HCT116 (cell line): ENCODE measurements around the gene BRSK2.

Experiments
- CTCF ChIP-seq, 3 experiments: fragments of 200-600 bp in 1 of 3; sonication (generic) in 1 of 3; IDR thresholded peaks in 2 of 3; conservative IDR thresholded peaks in 1 of 3; 2 replicates each; pipeline ENCODE4 v1.5.1; 2012 to 2017; ENCODE audit warnings: low read depth in 2 of 3, low read length in 2 of 3, antibody characterized with exemption in 1 of 3, borderline replicate concordance in 1 of 3, control low read depth in 1 of 3, mild to moderate bottlenecking in 1 of 3, mixed read lengths in 1 of 3, mixed run types in 1 of 3, moderate library complexity in 1 of 3; ENCODE audit not compliant: insufficient read depth in 1 of 3
- EGR1 ChIP-seq: IDR thresholded peaks from 2 replicates; pipeline ENCODE4 v1.6.1; 2012; ENCODE audit warnings: low read depth
- EZH2phosphoT487 ChIP-seq: fragments of 200-600 bp; IDR thresholded peaks from 2 replicates; pipeline ENCODE4 v1.6.1; 2018; ENCODE audit warnings: antibody characterized with exemption, borderline replicate concordance
- MAX ChIP-seq: IDR thresholded peaks from 2 replicates; pipeline ENCODE4 v1.6.1; 2012
- POLR2A ChIP-seq: IDR thresholded peaks from 2 replicates; pipeline ENCODE4 v1.7.0; 2011; ENCODE audit warnings: borderline replicate concordance; ENCODE audit not compliant: insufficient read depth, insufficient read length; ENCODE audit errors: extremely low read depth
- POLR2AphosphoS5 ChIP-seq: IDR thresholded peaks from 2 replicates; pipeline ENCODE4 v1.6.1; 2011; ENCODE audit warnings: mild to moderate bottlenecking, low read depth, low read length, moderate library complexity
- RAD21 ChIP-seq: IDR thresholded peaks from 2 replicates; pipeline ENCODE4 v1.6.1; 2012; ENCODE audit warnings: low read depth, mild to moderate bottlenecking
- REST ChIP-seq: IDR thresholded peaks from 2 replicates; pipeline ENCODE4 v1.6.1; 2012; ENCODE audit warnings: low read depth

GRCh38 chr11:1404461-1405185 lies 14.9 kb downstream of the BRSK2 start:
- TF ChIP-seq CTCF (IDR thresholded peaks at IDR 0.05 in 2 of 3, conservative IDR thresholded peaks at IDR 0.05 in 1 of 3; ENCODE audit: borderline replicate concordance in 1 of 3, insufficient read depth in 1 of 3, low read depth in 2 of 3, low read length in 2 of 3) (no peak), MAX (no peak), RAD21 (no peak), REST (no peak), POLR2A (no peak), POLR2AphosphoS5 (no peak), EZH2phosphoT487 (no peak), EGR1 (no peak)
